HK-2 (cell line): ENCODE results near the gene RRN3.
"Not testable (repeated sequence)": the region's sequence is repeated elsewhere in the genome, so short reads cannot be mapped to it uniquely, and the experiment has no call there.

Experiments
- DNase-seq: peaks from one replicate; pipeline ENCODE4 v3.0.0-alpha.2; 2018; ENCODE audit not compliant: unreplicated experiment

Gene RRN3

DNA sequence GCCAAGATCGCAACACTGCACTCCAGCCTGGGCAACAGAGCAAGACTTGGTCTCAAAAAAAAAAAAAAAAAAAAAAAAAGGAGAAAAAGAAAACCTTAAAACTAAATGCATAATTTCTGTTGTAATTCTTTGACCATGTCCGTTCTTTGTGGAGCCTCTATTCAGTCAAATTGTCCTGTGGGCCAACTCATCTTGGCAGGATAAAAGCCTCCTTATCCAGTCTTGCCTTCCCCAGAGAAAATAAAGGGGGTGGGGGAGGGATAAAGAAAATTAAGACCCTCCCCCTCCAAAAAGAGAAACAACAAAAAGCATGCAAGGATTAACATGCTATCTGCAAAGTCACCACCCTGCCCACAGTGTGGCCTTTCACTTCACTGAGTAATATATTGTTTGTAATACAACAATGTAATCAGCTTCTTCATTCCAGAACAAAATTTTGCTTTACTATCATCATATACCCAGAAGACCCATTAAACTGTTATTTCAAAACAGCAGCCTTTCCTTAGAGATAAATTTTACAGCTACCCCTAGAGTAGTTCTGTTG is 5.4 kb upstream of the RRN3 start:
- DNase-seq: not testable (repeated sequence)

DNA sequence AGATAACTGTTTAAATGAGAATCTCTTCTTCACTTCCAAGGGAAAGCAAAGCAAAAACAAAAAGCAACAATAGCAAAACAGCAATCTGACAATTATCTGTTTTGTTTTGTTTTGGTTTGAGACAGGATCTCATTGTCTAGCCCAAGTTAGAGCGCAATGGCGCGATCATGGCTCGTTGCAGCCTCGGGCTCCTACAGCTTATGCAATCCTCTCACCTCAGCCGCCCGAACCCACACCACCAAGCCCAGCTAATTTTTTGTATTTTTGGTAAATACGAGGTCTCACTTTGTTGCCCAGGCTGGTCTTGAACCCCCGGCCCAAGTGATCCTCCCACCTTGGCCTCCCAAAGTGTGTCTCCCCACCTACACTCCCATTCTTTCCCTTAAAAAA is 2.5 kb upstream of the RRN3 start:
- DNase-seq: not testable (repeated sequence)

DNA sequence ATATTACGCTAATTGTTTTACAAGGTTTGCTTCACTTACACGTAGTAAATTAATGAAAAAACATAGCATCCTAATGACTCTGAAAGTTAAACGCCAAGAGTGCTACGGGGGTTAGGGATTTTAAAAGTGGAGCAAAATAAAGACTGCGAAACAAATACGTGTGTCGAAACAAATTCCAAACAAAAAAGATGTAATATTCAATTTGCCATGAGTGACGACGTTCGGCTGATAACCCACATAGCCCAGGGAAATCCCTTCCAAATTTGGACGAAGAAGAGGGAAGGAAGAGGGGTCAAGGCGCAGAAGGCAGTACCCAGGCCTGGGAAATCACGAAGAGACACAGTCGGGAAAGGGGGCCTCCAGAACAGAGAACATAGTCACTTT is 509 bp downstream of the RRN3 start:
- DNase-seq: not testable (repeated sequence)

GRCh38 chr16:15090663-15091269 is 3.3 kb downstream of the RRN3 start:
- not testable (repeated sequence) for DNase-seq

GRCh38 chr16:15082788-15083187 is 11.3 kb downstream of the RRN3 start:
- DNase-seq: not testable (repeated sequence)

DNA sequence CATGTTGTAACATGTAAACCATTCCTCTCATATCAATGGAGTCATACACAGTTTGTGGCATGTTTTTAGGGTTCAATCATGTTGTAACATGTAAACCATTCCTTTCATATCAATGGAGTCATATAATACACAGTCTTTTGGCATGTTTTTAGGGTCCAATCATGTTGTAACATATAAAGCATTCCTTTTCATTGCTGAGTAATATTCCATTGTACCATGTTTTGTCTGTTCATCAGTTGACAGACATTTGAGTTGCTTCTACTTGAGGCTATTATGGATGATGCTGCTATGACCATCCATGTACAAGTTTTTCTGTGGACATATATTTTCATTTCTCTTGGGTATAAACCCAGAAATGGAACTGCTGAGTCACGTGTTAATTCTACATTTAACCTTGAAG is 13.2 kb downstream of the RRN3 start:
- DNase-seq: not testable (repeated sequence)

GRCh38 chr16:15076161-15076560 is 17.9 kb downstream of the RRN3 start:
- DNase-seq: not testable (repeated sequence)

GRCh38 chr16:15073101-15073500 is 21.0 kb downstream of the RRN3 start:
- no peak for DNase-seq

DNA sequence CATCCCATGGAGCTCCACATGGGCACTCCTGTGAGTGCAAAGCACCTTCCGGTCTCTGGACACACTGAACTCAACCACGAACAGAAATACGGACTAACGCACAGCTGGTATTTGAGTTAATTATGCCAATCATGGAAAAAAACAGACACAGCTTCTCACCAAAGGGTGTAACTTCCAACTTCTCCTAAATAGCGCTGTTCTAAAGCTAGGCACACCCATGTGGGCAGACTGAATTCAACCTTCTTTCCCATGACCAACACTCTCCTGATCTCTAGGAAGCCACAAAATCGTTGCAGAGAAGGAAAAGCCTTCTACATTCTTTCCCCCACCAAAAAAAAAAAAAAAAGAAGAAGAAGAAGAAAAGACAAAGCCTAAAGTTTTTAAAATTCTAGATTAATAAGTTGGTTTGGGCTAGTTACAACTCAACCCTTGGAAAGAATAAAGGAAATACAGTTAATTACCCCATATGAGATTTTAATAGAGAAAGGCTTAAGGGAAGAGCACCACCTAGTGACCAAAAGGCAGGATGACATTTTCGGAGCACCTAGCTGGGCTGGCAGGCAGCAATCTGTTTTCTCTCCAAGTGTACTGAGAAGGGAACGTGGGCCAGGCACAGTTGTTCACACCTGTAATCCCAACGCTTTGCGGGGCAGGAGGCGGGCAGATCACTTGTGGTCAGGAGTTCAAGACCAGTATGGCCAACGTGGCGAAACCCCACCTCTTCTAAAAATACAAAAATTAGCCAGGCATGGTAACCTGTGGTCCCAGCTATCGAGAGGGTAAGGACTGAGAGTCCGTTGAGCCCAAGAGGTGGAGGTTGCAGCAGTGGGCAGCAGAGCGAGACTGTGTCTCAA is 21.9 kb downstream of the RRN3 start:
- DNase-seq: not testable (repeated sequence)

- DNase-seq: not testable (repeated sequence)
Observed at GRCh38 chr16:15071013-15071412, 23.1 kb downstream of the RRN3 start.

DNA sequence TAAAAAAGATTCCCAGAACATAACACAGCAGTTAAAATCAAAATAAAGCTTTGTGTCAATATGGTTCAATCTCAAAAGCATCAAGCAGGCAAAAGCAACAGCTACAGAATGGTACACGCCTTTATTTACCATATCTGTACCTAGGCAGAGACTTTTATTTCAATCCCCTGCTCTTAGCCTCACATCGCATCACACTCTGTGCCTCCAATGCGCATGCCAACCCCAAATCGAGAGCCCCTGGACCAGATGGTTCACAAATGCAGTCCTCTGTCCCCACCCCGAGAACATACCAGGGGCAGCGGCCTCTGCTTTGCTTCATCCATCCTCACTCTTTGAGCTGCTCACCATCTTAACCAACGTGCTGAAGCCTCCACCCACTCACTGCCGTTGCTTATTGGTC is 27.4 kb downstream of the RRN3 start:
- not testable (repeated sequence) for DNase-seq

- DNase-seq: not testable (repeated sequence)
Observed at GRCh38 chr16:15065961-15066360, 28.1 kb downstream of the RRN3 start.

- not testable (repeated sequence) for DNase-seq
Observed at GRCh38 chr16:15062085-15062810, 31.8 kb downstream of the RRN3 start.

GRCh38 chr16:15059324-15059723 is 34.7 kb downstream of the RRN3 start:
- no peak for DNase-seq

- no peak for DNase-seq
Observed at GRCh38 chr16:15057681-15058417, 36.2 kb downstream of the RRN3 start.

- no peak for DNase-seq
Observed at GRCh38 chr16:15055141-15056053, 38.7 kb downstream of the RRN3 start.

- DNase-seq: no peak
Observed at GRCh38 chr16:15054357-15055140, 39.5 kb downstream of the RRN3 start.

DNA sequence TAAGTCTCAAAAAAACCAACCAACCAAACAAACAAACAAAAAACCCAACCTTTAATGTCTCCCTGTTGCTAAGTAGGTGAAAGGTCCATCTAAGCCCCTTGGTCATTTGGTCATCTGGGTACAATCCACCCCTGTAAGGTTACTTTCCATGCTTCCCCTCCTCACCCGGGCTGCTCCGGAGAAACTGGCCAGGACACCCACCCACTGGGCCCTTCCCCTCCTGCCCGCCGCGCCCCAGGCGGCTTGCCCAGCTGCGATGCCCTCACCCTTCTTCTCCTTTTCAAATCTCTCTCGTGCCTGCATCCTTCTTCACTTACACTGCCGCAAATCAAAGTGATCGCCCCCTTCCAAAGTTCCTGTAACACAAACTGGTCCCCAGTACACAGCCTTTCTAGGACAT is 40.2 kb downstream of the RRN3 start:
- DNase-seq: no peak

- DNase-seq: no peak
Observed at GRCh38 chr16:15052747-15053476, 41.2 kb downstream of the RRN3 start.
